Measurements from ENCODE around the gene SCG2. TPM values are rescaled to one million over a fixed set of nuclear protein-coding genes. Genes with fewer than 3 reads are reported as not detected.

The SCG2 gene
- polyA plus RNA-seq, 1 donor (not counting 4 experiments of a cell fraction or from before 2014, with no cell fraction given) = 0.10 TPM

DNA sequence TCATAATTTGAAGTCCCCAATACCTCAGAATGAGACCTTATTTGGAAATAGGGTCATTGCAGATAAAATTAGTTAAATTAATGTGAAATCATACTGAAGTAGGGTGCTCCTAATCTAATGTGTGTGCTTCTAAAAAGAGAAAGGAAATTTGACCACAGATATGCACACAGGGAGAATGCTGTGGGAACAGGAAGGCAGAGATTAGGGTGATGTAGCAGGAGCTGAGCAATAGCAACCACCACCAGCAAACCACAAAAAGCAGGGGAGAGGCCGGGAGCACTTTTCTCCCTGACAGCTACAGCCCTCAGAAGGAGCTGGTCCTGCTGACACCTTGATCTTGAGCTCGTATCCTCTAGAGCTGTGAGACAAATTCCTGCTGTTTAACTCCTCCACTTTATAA lies 24.6 kb upstream of the SCG2 start:
- Histone ChIP-seq H3K9ac (ENCODE audit: control insufficient read depth, extremely low read depth, insufficient read depth, low read length) (no peak overlapping the region), H4K20me1 (ENCODE audit: control insufficient read depth, extremely low read depth, insufficient read depth, low read length) (no peaks in the 10 kb centered on the region), H3K4me1 (ENCODE audit: control insufficient read depth, extremely low read depth, insufficient read depth, low read length) (peaks cover 3% of the 10 kb centered on the region), H3K4me2 (ENCODE audit: control insufficient read depth, extremely low read depth, insufficient read depth, low read depth, low read length) (no peak overlapping the region), H3K9me3 (ENCODE audit: control insufficient read depth, low read depth, low read length) (no peaks in the 10 kb centered on the region), H2AFZ (ENCODE audit: control insufficient read depth, low read length) (no peak overlapping the region), H3K36me3 (ENCODE audit: control insufficient read depth in 2 of 2, extremely low read depth in 1 of 2, insufficient read depth in 2 of 2, low read length in 2 of 2) (no peaks in the 10 kb centered on the region), H3K4me3 (ENCODE audit: control insufficient read depth in 2 of 3, extremely low read depth in 1 of 3, insufficient read depth in 2 of 3, low read depth in 1 of 3, low read length in 3 of 3) (no peak overlapping the region), H3K9me1 (ENCODE audit: control insufficient read depth, extremely low read depth, insufficient read depth, low read length) (no peaks in the 10 kb centered on the region), H3K27me3 (ENCODE audit: control insufficient read depth, extremely low read depth, insufficient read depth, low read length) (no peaks in the 10 kb centered on the region), H3K79me2 (ENCODE audit: control insufficient read depth, insufficient read depth, low read length) (no peaks in the 10 kb centered on the region), H3K27ac (ENCODE audit: control insufficient read depth, insufficient read depth, low read length) (no peak overlapping the region)
- DNase-seq (ENCODE audit: low read depth, low spot score) (no peak), FAIRE-seq (peak; percentile 52)
- no peak for TF ChIP-seq EZH2 (IDR thresholded peaks at IDR 0.05; ENCODE audit: low read length)
- no peak for TF ChIP-seq CTCF (optimal IDR thresholded peaks at IDR 0.05 in 1 of 3, IDR thresholded peaks at IDR 0.05 in 1 of 3, conservative IDR thresholded peaks at IDR 0.05 in 1 of 3; ENCODE audit: extremely low read depth in 1 of 3, insufficient read depth in 2 of 3, low read length in 3 of 3)
- dilution Hi-C loops (cut with MboI; ENCODE audit: extremely low pct_ligation_motif_present, low sequenced_read_pairs) = no loop called here

DNA sequence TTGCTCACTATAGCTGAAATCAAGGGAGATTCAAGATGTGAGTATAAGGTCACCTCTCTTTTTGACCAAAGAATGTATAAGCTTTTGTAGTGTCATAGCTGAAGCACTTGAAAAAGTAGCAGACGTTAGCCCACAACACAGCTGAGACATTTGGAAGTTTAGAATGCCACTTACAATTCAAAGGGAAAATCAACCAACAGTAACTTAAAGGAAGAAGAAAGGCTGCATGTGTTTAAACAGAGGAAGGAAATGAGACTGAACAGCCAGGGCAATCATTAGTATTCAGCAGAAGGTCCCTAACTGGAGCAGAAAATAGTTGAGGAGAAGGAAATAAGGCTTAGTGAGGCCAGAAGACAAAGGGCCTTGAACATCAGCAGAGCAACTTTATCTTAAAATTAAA lies 23.5 kb upstream of the SCG2 start:
- no peak overlapping the region for H3K4me2 ChIP-seq (ENCODE audit: control insufficient read depth, extremely low read depth, insufficient read depth, low read depth, low read length)
- FAIRE-seq (no peak), DNase-seq (ENCODE audit: low read depth, low spot score) (no peak)
- H3K36me3 ChIP-seq (ENCODE audit: control insufficient read depth in 2 of 2, extremely low read depth in 1 of 2, insufficient read depth in 2 of 2, low read length in 2 of 2) = no peaks in the 10 kb centered on the region
- H3K4me3 ChIP-seq (ENCODE audit: control insufficient read depth in 2 of 3, extremely low read depth in 1 of 3, insufficient read depth in 2 of 3, low read depth in 1 of 3, low read length in 3 of 3) = no peak overlapping the region
- TF ChIP-seq EZH2 (IDR thresholded peaks at IDR 0.05; ENCODE audit: low read length) (no peak), CTCF (optimal IDR thresholded peaks at IDR 0.05 in 1 of 3, IDR thresholded peaks at IDR 0.05 in 1 of 3, conservative IDR thresholded peaks at IDR 0.05 in 1 of 3; ENCODE audit: extremely low read depth in 1 of 3, insufficient read depth in 2 of 3, low read length in 3 of 3) (no peak)
- dilution Hi-C loops (cut with MboI; ENCODE audit: extremely low pct_ligation_motif_present, low sequenced_read_pairs) = no loop called here
- no peak overlapping the region for H3K9ac ChIP-seq (ENCODE audit: control insufficient read depth, extremely low read depth, insufficient read depth, low read length)
- no peak overlapping the region for H3K27ac ChIP-seq (ENCODE audit: control insufficient read depth, insufficient read depth, low read length)
- H3K9me3 ChIP-seq (ENCODE audit: control insufficient read depth, low read depth, low read length) = no peaks in the 10 kb centered on the region
- H2AFZ ChIP-seq (ENCODE audit: control insufficient read depth, low read length) = no peak overlapping the region
- H3K9me1 ChIP-seq (ENCODE audit: control insufficient read depth, extremely low read depth, insufficient read depth, low read length) = no peaks in the 10 kb centered on the region
- H3K4me1 ChIP-seq (ENCODE audit: control insufficient read depth, extremely low read depth, insufficient read depth, low read length) = peaks cover 3% of the 10 kb centered on the region
- no peaks in the 10 kb centered on the region for H3K27me3 ChIP-seq (ENCODE audit: control insufficient read depth, extremely low read depth, insufficient read depth, low read length)
- H4K20me1 ChIP-seq (ENCODE audit: control insufficient read depth, extremely low read depth, insufficient read depth, low read length) = no peaks in the 10 kb centered on the region
- no peaks in the 10 kb centered on the region for H3K79me2 ChIP-seq (ENCODE audit: control insufficient read depth, insufficient read depth, low read length)

Data from keratinocyte (primary cell).